GM21825 (cell line): ENCODE results near the gene CGB5.
"Not testable (repeated sequence)": the region's sequence is repeated elsewhere in the genome, so short reads cannot be mapped to it uniquely, and the experiment has no call there.

ENCODE experiments used
- ATAC-seq: cut with Tn5 transposase; IDR thresholded peaks from one replicate; pipeline ENCODE4 v1.9.1; 2021; ENCODE audit warnings: mild to moderate bottlenecking, moderate library complexity; ENCODE audit not compliant: unreplicated experiment

CGB5 gene

DNA sequence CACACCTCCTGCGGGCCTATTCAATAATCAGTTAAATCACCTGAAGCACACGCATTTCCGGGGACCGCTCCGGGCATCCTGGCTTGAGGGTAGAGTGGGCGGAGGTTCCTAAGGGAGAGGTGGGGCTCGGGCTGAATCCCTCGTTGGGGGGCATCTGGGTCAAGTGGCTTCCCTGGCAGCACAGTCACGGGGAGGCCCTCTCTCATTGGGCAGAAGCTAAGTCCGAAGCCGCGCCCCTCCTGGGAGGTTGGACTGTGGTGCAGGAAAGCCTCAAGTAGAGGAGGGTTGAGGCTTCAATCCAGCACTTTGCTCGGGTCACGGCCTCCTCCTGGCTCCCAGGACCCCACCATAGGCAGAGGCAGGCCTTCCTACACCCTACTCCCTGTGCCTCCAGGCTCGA lies at the start of gene CGB5:
Gene CGB5, plus strand, starts transcription at position 301 of the 400 bp plus-strand sequence. CDS start 362 bp downstream, outside the sequence.
- not testable (repeated sequence) for ATAC-seq

DNA sequence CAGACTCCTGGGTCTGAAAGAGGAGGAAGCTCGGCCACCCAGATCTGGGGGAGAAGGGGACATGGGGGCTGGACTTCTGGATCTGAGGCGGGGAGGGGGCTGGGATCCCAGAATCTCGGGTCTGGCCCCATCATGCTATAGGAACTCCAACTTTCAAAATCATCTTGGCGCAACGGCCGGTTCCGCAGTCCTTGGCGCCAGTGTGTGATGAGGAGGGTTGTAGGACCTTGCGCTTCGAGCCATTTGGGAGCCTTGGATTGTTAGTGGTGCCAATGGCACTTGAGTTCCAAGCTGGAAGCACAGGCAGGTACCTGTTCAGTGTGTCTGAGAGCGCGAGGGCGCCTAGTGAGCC lies 49.6 kb upstream of the CGB5 start:
- ATAC-seq, result no peak

DNA sequence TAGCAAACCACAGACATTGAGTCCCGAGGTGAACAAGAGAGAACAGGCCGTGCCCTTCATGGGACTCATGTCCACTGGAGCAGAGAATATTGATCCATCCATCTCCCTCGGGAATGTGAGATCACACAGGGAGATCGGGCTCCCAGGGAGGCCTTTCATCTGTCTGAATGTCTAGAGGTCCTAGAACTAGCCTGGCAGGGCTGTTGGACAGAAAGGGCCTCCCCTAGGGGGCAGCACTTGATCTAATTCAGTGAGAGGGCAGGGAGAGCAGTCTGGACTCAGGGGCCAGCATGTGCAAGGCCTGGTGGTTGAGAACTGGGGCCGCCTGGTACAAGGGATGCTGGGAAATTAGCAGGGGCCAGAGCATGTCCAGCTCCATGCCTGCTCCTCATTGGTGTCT lies 45.7 kb upstream of the CGB5 start:
- ATAC-seq, result no peak

DNA sequence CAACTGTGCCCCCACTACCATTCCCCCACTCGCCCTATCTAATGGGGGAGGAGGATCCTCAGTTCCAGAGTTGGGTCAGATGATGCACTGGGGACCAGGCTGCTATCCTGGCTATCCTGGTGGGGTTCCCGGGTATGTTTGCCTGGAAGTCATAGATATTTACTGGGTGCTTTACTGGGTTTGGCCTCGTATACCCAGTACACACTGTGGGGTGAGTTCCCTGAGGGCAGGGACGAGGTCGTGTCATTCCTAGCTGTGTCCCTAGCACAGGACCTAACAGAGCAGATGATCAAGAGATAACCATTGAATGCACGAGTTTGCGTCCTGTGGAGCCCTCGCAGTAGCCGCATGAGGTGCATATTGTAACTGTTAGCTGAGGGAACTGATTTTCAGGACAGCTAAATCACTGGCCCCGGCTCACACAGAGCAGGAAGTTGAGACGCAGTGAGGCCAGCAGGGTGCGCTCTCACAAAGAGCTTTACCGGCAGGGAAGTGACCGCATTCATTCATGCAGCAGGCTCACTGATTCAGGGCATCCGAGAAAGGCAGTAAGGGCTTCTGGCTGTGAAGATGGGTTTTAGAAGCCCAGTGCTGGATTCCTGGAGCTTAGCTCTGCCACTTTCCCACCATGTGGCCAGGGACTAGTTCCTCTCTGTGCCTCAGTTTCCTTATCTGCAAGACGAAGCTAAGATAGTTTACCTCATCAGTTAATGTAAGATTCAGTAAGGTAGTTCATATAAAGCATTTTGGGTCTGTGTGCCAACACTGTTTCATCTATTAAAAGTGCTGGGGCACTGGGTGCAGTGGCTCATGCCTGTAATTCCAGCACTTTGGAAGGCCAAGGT lies 43.9 kb upstream of the CGB5 start:
- no peak for ATAC-seq

DNA sequence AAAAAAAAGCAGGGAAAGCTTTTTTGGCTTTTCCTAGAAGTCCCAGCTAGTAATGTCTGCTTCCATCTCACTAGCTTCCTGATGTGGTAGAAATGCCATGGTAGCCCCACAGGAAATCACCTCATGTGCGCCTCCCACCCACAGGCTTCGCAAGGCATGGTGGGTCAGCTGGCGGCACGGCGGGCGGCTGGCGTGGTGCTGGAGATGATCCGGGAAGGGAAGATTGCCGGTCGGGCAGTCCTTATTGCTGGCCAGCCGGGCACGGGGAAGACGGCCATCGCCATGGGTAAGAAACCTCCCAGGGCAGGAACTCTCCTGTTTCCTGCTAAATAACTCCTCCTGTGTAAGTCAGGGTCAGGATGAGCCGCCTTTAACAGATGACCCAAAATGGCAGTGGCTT lies 39.5 kb upstream of the CGB5 start:
- no peak for ATAC-seq

DNA sequence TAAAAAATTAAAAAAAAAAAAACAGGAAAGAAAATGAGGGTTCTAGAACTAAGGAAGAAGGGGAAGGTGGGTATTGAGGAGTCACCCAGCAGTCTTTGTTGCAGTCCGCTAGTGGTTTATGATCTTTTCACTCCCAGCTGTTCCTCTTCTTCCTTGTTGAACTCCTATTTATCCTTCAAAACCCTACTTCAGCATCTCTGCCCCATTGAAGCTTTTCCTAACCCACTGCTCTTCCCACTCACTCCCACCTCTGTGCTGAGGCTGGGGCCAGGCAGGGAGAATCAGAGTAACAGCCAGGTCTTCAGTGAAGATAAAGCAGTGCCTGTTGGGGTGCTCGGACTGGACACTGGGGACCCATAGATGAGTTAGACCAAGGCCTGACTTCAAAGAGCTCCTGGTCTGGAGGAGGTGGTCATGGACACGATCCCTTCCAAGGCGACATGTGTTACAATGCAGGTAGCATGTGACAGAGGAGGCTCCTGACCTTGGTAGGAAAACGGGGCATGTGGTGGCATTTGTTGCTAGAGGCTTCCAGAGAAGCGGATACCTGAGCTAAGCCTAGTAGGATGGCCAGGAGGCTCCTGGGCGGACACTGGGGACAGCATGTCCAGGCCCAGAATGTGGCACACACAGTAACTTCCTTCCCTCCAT lies 38.6 kb upstream of the CGB5 start:
- ATAC-seq, result no peak

DNA sequence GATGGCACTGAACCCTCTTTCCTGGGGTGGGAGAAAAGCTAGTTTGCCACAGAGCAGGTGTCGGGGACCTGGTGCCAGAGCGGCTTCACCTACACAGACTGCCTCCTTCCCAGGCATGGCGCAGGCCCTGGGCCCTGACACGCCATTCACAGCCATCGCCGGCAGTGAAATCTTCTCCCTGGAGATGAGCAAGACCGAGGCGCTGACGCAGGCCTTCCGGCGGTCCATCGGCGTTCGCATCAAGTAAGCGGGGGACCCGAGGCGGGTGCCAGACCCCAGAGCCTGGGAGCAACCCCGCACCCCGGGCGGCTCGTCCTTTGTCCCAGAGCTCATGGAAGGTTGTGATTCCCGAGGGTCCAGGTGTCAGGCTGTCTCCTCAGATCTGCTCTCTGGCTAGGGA lies 36.7 kb upstream of the CGB5 start:
- ATAC-seq, result no peak

DNA sequence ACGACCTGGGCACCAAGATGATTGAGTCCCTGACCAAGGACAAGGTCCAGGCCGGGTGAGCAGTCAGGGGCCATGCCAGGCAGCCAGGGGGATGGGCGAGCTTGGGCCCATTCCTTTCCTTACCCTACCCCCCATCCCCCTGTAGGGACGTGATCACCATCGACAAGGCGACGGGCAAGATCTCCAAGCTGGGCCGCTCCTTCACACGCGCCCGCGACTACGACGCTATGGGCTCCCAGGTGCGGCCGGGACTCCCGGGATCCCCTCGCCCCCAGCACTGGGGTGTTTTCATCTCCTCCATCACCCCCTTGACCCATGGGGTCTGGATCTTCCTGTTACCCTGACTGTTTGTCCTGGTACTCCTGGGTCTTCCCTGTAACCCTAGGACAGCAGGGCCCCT lies 33.8 kb upstream of the CGB5 start:
- ATAC-seq, result no peak

DNA sequence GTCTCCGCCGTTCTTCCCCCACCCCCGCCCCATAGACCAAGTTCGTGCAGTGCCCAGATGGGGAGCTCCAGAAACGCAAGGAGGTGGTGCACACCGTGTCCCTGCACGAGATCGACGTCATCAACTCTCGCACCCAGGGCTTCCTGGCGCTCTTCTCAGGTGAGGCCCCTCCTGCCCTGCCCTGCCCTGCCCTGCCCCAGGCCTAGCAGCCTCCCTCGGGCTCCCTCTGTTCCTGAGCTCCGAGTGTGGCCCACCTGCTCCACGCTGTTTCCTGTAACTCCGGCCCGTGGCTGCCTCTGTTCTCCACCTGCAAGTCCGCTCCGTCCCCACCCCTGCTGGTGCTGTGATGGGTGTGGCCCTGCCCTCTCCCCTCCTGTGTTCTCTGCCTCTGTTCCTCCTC lies 33.2 kb upstream of the CGB5 start:
- no peak for ATAC-seq

DNA sequence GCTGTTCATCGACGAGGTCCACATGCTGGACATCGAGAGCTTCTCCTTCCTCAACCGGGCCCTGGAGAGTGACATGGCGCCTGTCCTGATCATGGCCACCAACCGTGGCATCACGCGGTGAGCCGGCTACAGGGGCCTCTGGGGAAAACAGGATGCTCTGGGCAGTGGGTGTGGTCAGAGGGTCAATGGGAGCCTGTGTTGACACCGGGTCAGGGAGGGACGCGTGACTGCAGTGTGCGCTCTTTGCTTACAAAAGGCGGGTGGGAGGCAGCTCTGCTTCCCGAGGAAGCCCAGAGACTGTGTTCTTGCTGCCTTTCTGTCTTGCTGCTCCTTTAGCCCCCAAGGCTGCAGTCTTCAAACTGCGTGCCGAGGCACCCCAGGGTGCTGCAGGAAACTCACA lies 32.5 kb upstream of the CGB5 start:
- no peak for ATAC-seq

DNA sequence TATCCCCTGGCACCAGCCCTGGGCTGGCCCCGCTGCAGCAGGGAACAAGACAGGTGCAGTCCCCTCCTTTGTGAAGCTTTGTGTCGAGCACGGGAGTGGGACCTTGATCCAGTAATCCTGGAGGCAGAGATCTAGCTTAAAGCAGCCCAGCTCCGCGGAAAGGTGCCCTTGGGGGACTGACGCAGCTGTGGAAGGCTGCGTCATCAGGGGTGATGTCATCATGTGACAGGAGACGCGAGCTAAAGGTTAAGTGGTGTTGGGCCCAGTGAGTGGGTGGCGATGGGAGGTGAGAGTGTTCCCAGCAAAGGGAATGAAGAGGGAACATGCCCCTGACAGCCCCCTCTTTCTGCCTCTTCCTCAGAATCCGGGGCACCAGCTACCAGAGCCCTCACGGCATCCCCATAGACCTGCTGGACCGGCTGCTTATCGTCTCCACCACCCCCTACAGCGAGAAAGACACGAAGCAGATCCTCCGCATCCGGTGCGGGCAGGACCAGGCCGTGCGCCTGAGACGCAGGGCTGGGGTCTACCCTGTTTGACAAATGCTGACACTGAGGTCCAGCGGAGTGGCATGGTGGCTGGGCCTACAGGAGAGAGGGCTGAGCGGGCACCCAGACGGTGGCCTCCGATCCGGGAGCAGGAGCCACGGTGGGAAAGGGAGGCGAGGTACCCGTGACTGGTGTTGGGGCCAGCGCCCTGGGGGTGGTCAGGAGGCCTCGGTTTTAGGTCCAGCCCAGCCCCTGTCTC lies 29.4 kb upstream of the CGB5 start:
- ATAC-seq, result no peak

DNA sequence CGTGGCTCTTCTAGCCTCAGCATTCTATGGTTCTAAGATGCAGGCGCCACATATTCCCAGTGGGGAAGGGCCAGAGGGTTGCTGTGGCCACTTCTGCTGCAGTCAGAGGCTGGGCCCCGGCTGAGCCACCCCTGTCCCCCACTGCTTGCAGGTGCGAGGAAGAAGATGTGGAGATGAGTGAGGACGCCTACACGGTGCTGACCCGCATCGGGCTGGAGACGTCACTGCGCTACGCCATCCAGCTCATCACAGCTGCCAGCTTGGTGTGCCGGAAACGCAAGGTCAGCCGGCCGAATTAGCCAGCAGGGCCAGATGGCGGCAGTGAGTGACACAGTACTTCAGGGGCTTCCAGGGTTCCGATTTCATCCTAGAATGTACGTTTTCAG lies 28.8 kb upstream of the CGB5 start:
- no peak for ATAC-seq

DNA sequence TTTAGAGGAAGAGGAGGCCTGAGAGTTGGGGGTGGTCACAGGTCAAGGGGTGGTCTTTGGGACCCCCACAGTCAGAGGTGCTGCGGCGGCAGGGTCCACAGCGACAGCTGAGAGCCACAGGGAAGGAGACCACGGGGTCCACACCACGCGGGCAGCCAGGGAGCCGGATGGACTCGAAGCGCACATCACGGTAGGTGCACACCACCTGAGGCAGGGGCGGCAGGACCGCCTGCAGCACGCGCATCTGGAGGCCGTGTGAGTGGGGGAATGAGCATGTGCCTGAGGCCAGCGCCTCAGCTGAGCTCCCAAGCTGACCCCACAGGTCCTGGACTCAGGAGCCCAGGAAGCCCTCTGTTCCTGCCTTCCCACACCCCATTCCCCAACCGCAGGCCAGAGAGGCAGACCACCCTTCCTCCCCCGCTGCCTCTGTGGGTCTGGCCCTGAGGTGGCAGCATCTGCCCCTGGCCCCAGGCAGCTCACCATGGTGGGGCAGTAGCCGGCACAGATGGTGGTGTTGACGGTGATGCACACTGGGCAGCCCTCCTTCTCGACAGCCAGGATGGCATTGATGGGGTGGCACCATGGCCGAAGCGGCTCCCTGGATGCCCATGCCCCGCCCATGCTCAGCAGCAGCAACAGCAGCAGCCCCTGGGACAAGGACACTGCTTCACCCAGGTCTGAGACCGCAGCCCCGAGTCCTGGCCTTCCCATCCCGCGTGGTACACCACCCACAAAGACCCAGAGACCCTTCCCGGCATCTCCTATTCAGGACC lies 27.4 kb upstream of the CGB5 start:
- ATAC-seq, result no peak

DNA sequence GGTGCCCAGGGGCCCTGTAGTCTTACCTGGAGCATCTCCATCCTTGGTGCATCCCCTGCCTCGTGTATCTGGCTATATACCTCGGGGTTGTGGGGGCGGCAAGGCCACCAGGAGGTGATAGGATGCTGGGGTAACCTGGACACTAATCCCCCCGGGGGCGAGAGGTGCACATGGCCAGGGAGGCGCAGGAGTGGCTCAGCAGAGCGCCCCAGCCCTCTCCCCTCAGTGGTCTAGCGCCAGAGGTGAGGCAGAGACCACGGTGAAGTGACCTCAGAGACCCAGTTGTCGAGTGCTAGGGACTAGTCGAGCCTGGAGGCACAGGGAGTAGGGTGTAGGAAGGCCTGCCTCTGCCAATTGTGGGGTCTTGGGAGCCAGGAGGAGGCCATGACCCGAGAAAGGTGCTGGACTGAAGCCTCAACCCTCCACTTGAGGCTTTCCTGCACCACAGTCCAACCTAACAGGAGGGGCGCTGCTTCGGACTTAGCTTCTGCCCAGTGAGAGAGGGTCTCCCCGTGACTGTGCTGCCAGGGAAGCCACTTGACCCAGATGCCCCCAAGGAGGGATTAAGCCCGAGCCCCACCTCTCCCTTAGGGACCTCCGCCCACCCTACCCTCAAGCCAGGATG lies 26.5 kb upstream of the CGB5 start, which contains the start of gene LHB:
Gene LHB, minus strand, starts transcription at position 51 of the 625 bp plus-strand sequence. Its CDS starts 10 bp downstream, at position 41.
- no peak for ATAC-seq

DNA sequence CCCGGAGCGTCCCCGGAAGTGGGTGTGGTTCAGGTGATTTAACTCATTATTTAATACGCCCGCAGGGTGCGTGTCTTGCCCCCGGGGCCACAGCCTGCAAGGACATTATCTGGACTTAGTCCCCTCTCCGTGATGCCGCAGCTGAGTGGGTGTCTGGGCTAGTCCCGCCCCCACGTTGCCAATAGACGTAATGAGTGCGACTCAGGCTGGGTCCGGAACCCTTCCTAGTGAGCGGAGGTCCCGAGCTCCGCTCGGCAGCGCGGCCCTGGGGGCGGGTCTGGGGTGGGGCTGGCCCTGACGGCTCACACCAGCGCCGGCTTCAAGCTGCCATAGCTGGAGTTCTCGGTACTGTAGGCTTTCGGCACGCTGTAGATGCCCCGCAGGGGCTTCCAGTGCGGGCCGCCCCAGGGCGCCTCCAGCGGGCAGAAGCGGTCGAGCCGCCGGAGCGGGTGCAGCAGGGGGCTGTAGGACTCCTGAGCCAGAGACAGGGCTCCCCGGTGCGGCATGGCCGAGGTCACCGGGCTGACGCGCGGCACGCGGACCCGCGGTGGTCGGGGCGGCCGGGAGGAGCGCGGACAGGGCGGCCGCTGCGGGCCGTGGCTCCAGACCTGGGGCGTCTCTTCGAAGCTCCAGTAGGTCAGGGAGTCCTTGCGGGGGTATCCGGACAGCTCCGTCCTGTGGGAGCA lies 25.8 kb upstream of the CGB5 start:
- ATAC-seq, result peak; percentile 38

DNA sequence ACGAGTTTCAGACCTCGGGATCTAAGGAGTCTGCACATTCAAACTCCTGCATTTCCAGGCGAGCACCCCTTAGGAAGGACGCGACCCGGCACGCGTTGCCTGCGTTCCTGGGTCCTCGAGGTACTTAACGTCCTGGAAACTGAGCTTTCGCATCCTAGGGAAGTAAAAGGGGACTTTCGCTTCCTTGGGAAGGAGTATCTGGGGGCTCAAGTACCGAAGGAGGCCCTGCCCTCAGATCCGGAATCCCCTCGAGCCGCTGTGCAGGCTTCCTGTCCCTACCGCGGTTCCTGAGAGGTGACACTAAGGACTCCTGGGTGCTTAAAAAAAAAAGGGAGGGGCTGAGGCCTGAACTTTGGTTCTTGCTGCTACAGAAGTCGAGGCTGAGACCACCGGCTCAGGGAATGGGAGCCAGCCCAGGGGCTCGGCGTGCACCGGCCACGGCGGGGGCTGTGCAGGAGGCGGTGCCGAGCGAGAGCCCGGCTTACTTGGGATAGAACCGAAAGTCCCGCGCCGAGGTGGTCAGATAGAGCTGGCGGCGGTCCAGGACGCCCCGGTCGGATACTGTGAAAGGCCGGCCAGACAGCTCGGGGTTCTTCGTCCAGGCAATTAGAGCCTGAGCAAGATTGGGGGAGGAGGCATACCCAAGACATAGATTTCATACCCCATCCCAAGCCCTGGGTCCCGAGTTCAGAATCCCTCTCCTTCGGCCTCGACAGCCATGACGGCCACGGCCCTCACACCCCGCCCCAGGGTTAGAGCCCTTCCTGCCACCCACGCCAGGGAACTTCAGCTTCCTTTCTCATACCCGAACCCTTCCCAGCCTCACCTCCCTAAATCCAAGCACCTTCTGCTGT lies 25.0 kb upstream of the CGB5 start:
- ATAC-seq, result not testable (repeated sequence)

DNA sequence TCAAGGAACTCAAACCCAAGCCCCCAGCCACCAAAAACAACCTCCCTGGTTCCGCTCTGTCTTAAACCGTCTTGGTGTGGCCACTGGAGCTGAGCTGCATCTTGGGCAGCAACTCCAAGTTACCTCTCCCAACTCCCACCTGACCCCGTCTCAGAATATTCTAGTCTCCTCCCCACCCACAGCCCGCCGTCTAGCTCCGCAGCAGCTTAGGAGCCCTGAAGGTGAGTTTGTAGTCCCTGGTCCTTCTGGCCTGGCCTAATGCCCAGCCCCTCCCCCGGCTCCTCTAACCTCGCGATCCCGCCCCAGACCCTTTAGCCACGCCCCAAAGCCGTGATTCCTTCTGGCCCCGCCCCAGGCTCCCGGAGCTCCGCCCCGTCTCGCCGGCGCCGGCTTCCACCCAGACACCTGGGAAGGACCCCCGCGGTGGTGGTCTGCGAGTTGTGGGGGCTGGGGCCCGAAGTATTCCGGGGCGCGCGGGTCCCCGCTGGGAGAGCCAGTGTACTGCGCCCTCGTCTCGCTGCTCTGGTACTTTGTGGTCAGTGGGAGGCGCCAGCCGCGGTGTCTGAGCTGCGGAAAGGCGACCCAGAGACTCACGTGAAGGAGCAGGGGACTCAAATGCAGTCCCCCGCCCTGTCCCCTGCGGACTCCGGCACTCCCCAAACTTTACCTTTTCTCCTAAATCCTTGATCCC lies 24.3 kb upstream of the CGB5 start:
- ATAC-seq, result no peak

DNA sequence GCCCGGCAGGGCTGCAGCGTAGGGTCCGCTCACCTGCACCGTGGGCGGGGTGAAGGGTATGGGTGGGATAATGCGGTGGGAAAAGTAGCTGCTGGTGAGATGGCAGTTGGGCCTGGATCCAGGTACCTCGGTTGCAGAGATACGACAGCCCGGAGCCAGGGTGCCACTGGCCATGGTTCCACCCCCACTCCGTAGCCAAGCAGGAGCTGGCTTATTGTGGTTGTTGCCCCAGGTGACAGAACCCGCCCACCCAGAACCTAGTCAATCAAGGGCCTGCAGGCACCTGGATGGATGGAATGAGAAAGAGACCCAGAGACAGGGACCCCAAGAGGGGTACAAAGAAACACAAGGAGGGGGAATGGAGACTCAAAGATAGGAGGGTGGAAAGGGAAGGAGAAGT lies 23.3 kb upstream of the CGB5 start:
- ATAC-seq, result no peak
